Erythroblast (primary cell): ENCODE measurements around the gene KIF26B.

Source experiments
- GATA1 ChIP-seq: IDR thresholded peaks from 2 replicates; pipeline ENCODE4 v1.6.1; 2011; ENCODE audit warnings: low read depth, mild to moderate bottlenecking, control low read depth, low read length, moderate library complexity
- POLR2A ChIP-seq: IDR thresholded peaks from 2 replicates; pipeline ENCODE4 v1.6.1; 2011; ENCODE audit warnings: mild to moderate bottlenecking, low read length

DNA sequence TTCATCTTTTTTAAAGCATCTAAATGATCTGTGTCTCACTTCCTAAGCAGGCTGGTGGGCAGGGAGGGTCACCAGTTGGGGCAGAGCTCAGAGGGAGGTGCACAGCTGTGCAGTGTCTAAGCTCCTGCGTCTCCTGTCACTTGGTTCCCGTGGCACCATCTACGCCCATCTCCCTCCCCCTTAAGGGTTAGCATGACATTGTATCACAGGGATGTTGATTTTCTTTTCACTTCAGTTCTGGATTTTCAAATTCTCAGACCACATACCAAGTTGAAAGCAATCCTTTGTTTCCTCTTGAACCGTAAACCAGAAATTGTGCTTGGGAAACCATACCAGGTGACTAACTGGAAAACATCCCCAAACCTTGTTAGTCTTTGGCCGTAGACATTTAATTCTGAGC lies 187.0 kb downstream of the KIF26B start:
- TF ChIP-seq POLR2A (no peak), GATA1 (no peak)
